ENCODE results near the gene COL27A1.

DNA sequence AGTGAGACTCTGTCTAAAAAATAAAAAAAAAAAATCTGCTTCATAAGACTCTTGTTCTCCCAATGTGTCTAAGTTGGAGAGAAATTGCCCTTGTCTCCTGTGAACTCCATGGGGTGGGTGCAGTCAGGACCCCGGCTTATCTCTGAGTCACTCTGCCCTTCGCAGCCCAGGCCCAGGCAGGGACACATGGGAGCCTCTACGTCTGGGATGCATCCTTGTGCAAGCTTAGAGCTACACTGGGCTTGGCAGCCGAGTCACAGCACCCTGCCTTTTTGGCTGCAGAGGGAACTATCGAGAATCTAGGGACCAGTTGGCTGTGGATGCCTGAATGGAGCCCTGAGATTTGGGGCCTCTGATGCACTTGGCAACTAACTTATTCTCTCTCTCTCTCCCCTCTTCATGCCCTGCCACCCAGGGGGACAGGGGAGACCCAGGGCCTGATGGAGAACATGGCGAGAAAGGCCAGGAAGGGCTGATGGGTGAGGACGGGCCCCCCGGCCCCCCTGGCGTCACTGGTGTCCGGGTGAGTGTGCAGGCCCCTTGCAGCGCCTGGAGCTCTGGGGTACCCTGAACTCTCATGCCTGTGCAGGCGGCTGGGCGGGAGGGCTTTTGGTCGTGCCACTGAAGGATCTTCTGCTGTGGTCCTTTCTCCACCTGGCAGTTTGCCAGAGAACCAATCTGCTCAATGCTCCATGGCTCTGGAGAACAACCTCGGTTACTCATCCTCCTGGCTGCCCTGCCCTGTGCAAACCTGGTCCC is 120.1 kb downstream of the COL27A1 start:
- TF ChIP-seq, protein P1, sequence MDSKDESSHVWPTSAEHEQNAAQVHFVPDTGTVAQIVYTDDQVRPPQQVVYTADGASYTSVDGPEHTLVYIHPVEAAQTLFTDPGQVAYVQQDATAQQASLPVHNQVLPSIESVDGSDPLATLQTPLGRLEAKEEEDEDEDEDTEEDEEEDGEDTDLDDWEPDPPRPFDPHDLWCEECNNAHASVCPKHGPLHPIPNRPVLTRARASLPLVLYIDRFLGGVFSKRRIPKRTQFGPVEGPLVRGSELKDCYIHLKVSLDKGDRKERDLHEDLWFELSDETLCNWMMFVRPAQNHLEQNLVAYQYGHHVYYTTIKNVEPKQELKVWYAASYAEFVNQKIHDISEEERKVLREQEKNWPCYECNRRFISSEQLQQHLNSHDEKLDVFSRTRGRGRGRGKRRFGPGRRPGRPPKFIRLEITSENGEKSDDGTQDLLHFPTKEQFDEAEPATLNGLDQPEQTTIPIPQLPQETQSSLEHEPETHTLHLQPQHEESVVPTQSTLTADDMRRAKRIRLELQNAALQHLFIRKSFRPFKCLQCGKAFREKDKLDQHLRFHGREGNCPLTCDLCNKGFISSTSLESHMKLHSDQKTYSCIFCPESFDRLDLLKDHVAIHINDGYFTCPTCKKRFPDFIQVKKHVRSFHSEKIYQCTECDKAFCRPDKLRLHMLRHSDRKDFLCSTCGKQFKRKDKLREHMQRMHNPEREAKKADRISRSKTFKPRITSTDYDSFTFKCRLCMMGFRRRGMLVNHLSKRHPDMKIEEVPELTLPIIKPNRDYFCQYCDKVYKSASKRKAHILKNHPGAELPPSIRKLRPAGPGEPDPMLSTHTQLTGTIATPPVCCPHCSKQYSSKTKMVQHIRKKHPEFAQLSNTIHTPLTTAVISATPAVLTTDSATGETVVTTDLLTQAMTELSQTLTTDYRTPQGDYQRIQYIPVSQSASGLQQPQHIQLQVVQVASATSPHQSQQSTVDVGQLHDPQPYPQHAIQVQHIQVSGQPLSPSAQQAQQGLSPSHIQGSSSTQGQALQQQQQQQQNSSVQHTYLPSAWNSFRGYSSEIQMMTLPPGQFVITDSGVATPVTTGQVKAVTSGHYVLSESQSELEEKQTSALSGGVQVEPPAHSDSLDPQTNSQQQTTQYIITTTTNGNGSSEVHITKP (IDR thresholded peaks at IDR 0.05; ENCODE audit: partially characterized antibody), result no peak
- TF ChIP-seq, protein P2, sequence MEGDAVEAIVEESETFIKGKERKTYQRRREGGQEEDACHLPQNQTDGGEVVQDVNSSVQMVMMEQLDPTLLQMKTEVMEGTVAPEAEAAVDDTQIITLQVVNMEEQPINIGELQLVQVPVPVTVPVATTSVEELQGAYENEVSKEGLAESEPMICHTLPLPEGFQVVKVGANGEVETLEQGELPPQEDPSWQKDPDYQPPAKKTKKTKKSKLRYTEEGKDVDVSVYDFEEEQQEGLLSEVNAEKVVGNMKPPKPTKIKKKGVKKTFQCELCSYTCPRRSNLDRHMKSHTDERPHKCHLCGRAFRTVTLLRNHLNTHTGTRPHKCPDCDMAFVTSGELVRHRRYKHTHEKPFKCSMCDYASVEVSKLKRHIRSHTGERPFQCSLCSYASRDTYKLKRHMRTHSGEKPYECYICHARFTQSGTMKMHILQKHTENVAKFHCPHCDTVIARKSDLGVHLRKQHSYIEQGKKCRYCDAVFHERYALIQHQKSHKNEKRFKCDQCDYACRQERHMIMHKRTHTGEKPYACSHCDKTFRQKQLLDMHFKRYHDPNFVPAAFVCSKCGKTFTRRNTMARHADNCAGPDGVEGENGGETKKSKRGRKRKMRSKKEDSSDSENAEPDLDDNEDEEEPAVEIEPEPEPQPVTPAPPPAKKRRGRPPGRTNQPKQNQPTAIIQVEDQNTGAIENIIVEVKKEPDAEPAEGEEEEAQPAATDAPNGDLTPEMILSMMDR (IDR thresholded peaks at IDR 0.05 in 2 of 3, conservative IDR thresholded peaks at IDR 0.05 in 1 of 3; ENCODE audit: insufficient read depth in 2 of 3, low read depth in 1 of 3, low read length in 3 of 3), result no peak
- TF ChIP-seq, protein P3, sequence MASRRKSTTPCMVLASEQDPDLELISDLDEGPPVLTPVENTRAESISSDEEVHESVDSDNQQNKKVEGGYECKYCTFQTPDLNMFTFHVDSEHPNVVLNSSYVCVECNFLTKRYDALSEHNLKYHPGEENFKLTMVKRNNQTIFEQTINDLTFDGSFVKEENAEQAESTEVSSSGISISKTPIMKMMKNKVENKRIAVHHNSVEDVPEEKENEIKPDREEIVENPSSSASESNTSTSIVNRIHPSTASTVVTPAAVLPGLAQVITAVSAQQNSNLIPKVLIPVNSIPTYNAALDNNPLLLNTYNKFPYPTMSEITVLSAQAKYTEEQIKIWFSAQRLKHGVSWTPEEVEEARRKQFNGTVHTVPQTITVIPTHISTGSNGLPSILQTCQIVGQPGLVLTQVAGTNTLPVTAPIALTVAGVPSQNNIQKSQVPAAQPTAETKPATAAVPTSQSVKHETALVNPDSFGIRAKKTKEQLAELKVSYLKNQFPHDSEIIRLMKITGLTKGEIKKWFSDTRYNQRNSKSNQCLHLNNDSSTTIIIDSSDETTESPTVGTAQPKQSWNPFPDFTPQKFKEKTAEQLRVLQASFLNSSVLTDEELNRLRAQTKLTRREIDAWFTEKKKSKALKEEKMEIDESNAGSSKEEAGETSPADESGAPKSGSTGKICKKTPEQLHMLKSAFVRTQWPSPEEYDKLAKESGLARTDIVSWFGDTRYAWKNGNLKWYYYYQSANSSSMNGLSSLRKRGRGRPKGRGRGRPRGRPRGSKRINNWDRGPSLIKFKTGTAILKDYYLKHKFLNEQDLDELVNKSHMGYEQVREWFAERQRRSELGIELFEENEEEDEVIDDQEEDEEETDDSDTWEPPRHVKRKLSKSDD (conservative IDR thresholded peaks at IDR 0.05; ENCODE audit: low read length), result no peak
- TF ChIP-seq, protein P4, sequence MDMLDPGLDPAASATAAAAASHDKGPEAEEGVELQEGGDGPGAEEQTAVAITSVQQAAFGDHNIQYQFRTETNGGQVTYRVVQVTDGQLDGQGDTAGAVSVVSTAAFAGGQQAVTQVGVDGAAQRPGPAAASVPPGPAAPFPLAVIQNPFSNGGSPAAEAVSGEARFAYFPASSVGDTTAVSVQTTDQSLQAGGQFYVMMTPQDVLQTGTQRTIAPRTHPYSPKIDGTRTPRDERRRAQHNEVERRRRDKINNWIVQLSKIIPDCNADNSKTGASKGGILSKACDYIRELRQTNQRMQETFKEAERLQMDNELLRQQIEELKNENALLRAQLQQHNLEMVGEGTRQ (CRISPR knock-in tag; IDR thresholded peaks at IDR 0.05), result no peak
- TF ChIP-seq EP300 (IDR thresholded peaks at IDR 0.05; ENCODE audit: low read length), result no peak
- no peak for TF ChIP-seq ZFP30 (CRISPR knock-in tag; IDR thresholded peaks at IDR 0.05; ENCODE audit: borderline replicate concordance)

Measured in K562 (cell line).